Mesenchymal stem cell (in vitro differentiated cells and primary cell): ENCODE measurements around the gene PTPRN2.
A peak's percentile ranks its signal among the peaks of the same experiment; 100 is the strongest.
"Not testable (repeated sequence)": the region's sequence is repeated elsewhere in the genome, so short reads cannot be mapped to it uniquely, and the experiment has no call there.

Experiments used
- DNase-seq: peaks from one replicate; pipeline ENCODE4 v3.0.0-alpha.2; 2013
- H2AFZ ChIP-seq: one replicate; pipeline ENCODE4 v1.6.1; 2013; ENCODE audit warnings: low read depth, mild to moderate bottlenecking, control low read depth, inconsistent platforms, low read length, moderate library complexity
- H2AK5ac ChIP-seq: 2 replicates; pipeline ENCODE4 v1.6.1; 2013; ENCODE audit warnings: low read length, moderate library complexity, mild to moderate bottlenecking, inconsistent platforms; ENCODE audit not compliant: severe bottlenecking
- H2BK120ac ChIP-seq: one replicate; pipeline ENCODE4 v1.6.1; 2013; ENCODE audit warnings: low read depth, mild to moderate bottlenecking, inconsistent platforms, low read length, moderate library complexity
- H2BK12ac ChIP-seq, 2 experiments: one replicate each; pipeline ENCODE4 v1.6.1; 2013; ENCODE audit warnings: inconsistent platforms in 2 of 2, low read length in 2 of 2, mild to moderate bottlenecking in 2 of 2, moderate library complexity in 2 of 2, control low read depth in 1 of 2
- H2BK15ac ChIP-seq: one replicate; pipeline ENCODE4 v1.6.1; 2013; ENCODE audit warnings: mild to moderate bottlenecking, low read depth, inconsistent platforms; ENCODE audit not compliant: poor library complexity, severe bottlenecking
- H2BK5ac ChIP-seq: 2 replicates; pipeline ENCODE4 v1.6.1; 2013; ENCODE audit warnings: low read depth, mild to moderate bottlenecking, low read length, control low read depth, inconsistent platforms; ENCODE audit not compliant: poor library complexity, severe bottlenecking
- H3K14ac ChIP-seq, 2 experiments: one replicate each; pipeline ENCODE4 v1.6.1; 2013; ENCODE audit warnings: inconsistent platforms in 2 of 2, low read length in 2 of 2, control low read depth in 1 of 2, mild to moderate bottlenecking in 1 of 2, moderate library complexity in 1 of 2
- H3K18ac ChIP-seq, 2 experiments: one replicate each; pipeline ENCODE4 v1.6.1; 2013; ENCODE audit warnings: inconsistent platforms in 2 of 2, low read length in 2 of 2, control low read depth in 1 of 2, low read depth in 1 of 2, mild to moderate bottlenecking in 1 of 2
- H3K23ac ChIP-seq, 2 experiments: one replicate each; pipeline ENCODE4 v1.6.1; 2013; ENCODE audit warnings: inconsistent platforms in 2 of 2, low read length in 2 of 2, mild to moderate bottlenecking in 2 of 2, moderate library complexity in 2 of 2, control low read depth in 1 of 2
- H3K27ac ChIP-seq: 2 replicates; pipeline ENCODE4 v1.5.1; 2013; ENCODE audit warnings: mild to moderate bottlenecking, moderate library complexity, low read length, control low read depth, inconsistent platforms; ENCODE audit not compliant: poor library complexity, severe bottlenecking
- H3K27me3 ChIP-seq, 2 experiments: 2 replicates each; pipeline versions ENCODE4 v1.6.1 to v1.7.0; 2013; ENCODE audit warnings: low read length in 2 of 2, mild to moderate bottlenecking in 2 of 2, moderate library complexity in 2 of 2, control low read depth in 1 of 2, inconsistent platforms in 1 of 2; ENCODE audit not compliant: control insufficient read depth in 1 of 2, insufficient read depth in 1 of 2
- H3K36me3 ChIP-seq, 2 experiments: 2 replicates each; pipeline versions ENCODE4 v1.6.1 to v1.7.0; 2013; ENCODE audit warnings: low read length in 2 of 2, control low read depth in 1 of 2, inconsistent platforms in 1 of 2, low read depth in 1 of 2, mild to moderate bottlenecking in 1 of 2; ENCODE audit not compliant: insufficient read depth in 2 of 2, control insufficient read depth in 1 of 2
- H3K4ac ChIP-seq, 2 experiments: one replicate each; pipeline ENCODE4 v1.6.1; 2013; ENCODE audit warnings: inconsistent platforms in 2 of 2, low read length in 2 of 2, mild to moderate bottlenecking in 2 of 2, moderate library complexity in 2 of 2, control low read depth in 1 of 2, low read depth in 1 of 2
- H3K4me1 ChIP-seq: 2 replicates; pipeline ENCODE4 v1.6.1; 2013; ENCODE audit warnings: low read depth, low read length, control low read depth; ENCODE audit not compliant: control insufficient read depth, insufficient read depth
- H3K4me2 ChIP-seq: 2 replicates; pipeline ENCODE4 v1.6.1; 2013; ENCODE audit warnings: low read length, mild to moderate bottlenecking, inconsistent platforms; ENCODE audit not compliant: poor library complexity, severe bottlenecking
- H3K4me3 ChIP-seq, 2 experiments: 2 replicates each; pipeline versions ENCODE4 v1.5.1 to v1.7.0; 2013; ENCODE audit warnings: low read length in 2 of 2, mild to moderate bottlenecking in 2 of 2, control low read depth in 1 of 2, low read depth in 1 of 2; ENCODE audit not compliant: insufficient read depth in 1 of 2
- H3K79me1 ChIP-seq: replicated peaks from 2 replicates; pipeline ENCODE4 v1.6.1; 2013; ENCODE audit warnings: mild to moderate bottlenecking, control low read depth, low read length, inconsistent platforms; ENCODE audit not compliant: poor library complexity, severe bottlenecking
- H3K9ac ChIP-seq: 2 replicates; pipeline ENCODE4 v1.7.0; 2013; ENCODE audit warnings: mild to moderate bottlenecking, low read length, moderate library complexity
- H3K9me3 ChIP-seq: 2 replicates; pipeline ENCODE4 v1.7.0; 2013; ENCODE audit warnings: mild to moderate bottlenecking, low read length; ENCODE audit not compliant: control insufficient read depth
- H4K8ac ChIP-seq: one replicate; pipeline ENCODE4 v1.6.1; 2013; ENCODE audit warnings: inconsistent platforms, mild to moderate bottlenecking, low read length, moderate library complexity
- H4K91ac ChIP-seq: one replicate; pipeline ENCODE4 v1.6.1; 2013; ENCODE audit warnings: mild to moderate bottlenecking, low read length, inconsistent platforms
- WGBS: methylation state at CpG from one replicate; pipeline ENCODE4 v1.1.7; 2013; ENCODE audit warnings: mixed read lengths; 5-methylcytosine and 5-hydroxymethylcytosine counted together

The PTPRN2 gene

DNA sequence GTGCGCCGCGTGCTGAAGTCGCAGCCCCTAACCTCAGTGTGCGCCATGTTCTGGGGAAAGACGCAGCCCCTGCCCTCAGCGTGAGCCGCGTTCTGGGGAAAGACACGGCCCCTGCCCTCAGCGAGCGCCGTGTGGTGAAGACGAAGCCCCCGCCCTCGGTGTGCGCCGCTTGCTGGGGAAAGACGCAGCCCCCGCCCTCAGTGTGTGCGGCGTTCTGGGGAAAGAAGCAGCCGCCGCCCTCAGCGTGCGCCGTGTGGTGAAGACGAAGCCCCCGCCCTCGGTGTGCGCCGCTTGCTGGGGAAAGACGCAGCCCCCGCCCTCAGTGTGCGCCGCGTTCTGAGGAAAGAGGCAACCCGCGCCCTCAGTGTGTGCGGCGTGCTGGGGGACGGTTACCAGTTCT lies 383.7 kb downstream of the PTPRN2 start:
- not testable (repeated sequence) for H2BK120ac ChIP-seq, H3K27me3 ChIP-seq, H3K36me3 ChIP-seq, H3K23ac ChIP-seq, H3K14ac ChIP-seq, H3K79me1 ChIP-seq, H2BK15ac ChIP-seq, H2BK5ac ChIP-seq, H2AK5ac ChIP-seq, H4K8ac ChIP-seq, H3K4me1 ChIP-seq, H2BK12ac ChIP-seq, H3K4me2 ChIP-seq, H3K9ac ChIP-seq, H3K4me3 ChIP-seq, H3K18ac ChIP-seq, H2AFZ ChIP-seq, H4K91ac ChIP-seq, H3K4ac ChIP-seq, H3K27ac ChIP-seq, DNase-seq
- 96% methylated on average over 39 of the region's 42 CpGs for WGBS
- peaks cover 21% of the 10 kb centered on the region for H3K9me3 ChIP-seq

DNA sequence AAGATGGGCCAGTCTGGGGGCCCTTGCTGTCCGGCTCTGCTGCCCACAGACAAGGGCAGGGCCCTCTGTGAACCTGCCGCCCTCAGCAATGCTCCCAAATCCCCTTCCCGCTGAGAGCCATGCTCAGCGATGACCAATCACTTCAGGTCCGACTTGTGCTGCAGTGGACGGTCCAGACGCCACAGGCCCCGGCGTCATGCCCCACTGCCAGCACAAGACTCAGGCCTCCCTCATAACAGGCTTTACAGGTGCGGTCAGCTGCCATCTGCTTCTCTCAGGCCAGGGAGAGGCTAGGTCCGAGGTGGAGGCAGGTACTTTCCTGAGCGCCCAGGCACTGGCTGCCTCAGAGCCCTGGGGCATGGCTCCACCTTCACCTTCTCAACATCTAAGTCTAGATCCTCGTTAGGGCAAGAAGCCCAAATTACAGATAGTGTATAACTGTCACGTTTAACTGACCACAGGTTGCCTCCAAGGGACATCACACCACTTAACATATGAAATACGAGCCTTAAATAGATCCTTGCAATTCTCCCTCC lies 393.2 kb downstream of the PTPRN2 start:
- no peaks in the 10 kb centered on the region for H3K79me1 ChIP-seq
- no peak overlapping the region for H3K18ac ChIP-seq
- H2BK15ac ChIP-seq = no peak overlapping the region
- H2BK5ac ChIP-seq = no peak overlapping the region
- DNase-seq = no peak
- no peaks in the 10 kb centered on the region for H3K27me3 ChIP-seq
- H3K23ac ChIP-seq = no peak overlapping the region
- no peak overlapping the region for H2BK12ac ChIP-seq
- H3K27ac ChIP-seq = no peak overlapping the region
- H3K14ac ChIP-seq = no peak overlapping the region
- WGBS = 72% methylated on average over 15 of the region's 15 CpGs
- no peak overlapping the region for H3K9ac ChIP-seq
- H4K8ac ChIP-seq = no peak overlapping the region
- no peak overlapping the region for H3K4me2 ChIP-seq
- H3K9me3 ChIP-seq = peaks cover 22% of the 10 kb centered on the region
- H3K36me3 ChIP-seq = no peaks in the 10 kb centered on the region
- H4K91ac ChIP-seq = no peak overlapping the region
- H2AK5ac ChIP-seq = no peak overlapping the region
- no peak overlapping the region for H2AFZ ChIP-seq
- no peaks in the 10 kb centered on the region for H3K4me1 ChIP-seq
- H2BK120ac ChIP-seq = no peak overlapping the region
- peak overlapping the region in 1 of 2 experiments; percentile 8 for H3K4me3 ChIP-seq
- no peak overlapping the region for H3K4ac ChIP-seq

DNA sequence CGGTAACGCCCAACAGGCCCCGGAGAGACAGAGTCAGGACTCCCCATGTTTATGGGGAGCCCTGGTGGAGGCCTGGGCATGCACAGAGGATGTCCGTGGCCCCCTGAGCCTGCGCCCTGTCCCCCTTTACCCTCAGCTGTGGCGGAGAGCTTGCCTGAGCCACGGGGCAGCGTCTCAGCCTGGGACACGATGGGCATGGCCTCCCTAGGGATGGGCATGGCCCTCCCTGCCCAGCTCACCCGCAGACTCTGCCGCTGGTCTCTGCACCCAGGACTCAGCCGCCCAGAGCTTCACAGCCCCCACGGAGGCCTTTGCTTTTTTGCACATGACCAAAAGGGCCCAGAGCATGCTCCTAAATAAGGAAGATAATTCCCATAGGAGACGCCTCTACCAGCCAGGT lies 394.2 kb downstream of the PTPRN2 start:
- H3K4ac ChIP-seq = no peak overlapping the region
- 78% methylated on average over 14 of the region's 14 CpGs for WGBS
- no peak overlapping the region for H3K27ac ChIP-seq

DNA sequence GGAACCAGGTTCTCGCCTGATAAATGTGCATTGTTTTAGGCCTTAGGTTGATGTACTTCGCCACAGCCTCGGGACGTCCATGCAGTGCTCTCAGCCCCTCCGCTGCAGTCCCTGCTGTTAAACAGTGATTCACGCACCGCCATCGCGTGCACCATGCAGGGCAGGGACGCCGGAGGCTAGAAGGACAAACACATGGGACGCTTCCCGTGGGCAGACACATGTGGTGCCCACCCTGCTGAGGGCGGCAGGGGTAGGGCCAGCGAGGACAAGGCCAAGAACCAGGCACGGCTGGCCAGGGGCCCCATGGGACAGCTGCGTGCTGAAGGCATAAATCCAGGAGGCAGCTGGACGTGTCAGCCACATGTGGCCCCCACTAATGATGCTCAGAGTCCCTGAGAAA lies 394.7 kb downstream of the PTPRN2 start:
- Histone ChIP-seq H3K79me1 (no peaks in the 10 kb centered on the region), H4K91ac (no peak overlapping the region), H3K9ac (no peak overlapping the region), H2BK5ac (no peak overlapping the region), H3K4me1 (no peaks in the 10 kb centered on the region), H3K14ac (no peak overlapping the region), H2BK120ac (no peak overlapping the region), H2BK15ac (no peak overlapping the region), H3K23ac (no peak overlapping the region), H2AK5ac (no peak overlapping the region), H3K27ac (no peak overlapping the region), H3K4me3 (no peak overlapping the region), H3K36me3 (no peaks in the 10 kb centered on the region), H3K18ac (no peak overlapping the region), H3K4me2 (no peak overlapping the region), H2AFZ (no peak overlapping the region), H3K9me3 (peaks cover 15% of the 10 kb centered on the region), H4K8ac (no peak overlapping the region), H2BK12ac (no peak overlapping the region), H3K4ac (no peak overlapping the region), H3K27me3 (no peaks in the 10 kb centered on the region)
- no peak for DNase-seq
- 77% methylated on average over 18 of the region's 18 CpGs for WGBS

More for the DNA sequence above, 394.2 kb downstream of the PTPRN2 start:
- Histone ChIP-seq H2AK5ac (no peak overlapping the region), H3K4me1 (no peaks in the 10 kb centered on the region), H3K9me3 (peaks cover 17% of the 10 kb centered on the region), H4K91ac (no peak overlapping the region), H2AFZ (no peak overlapping the region), H3K79me1 (no peaks in the 10 kb centered on the region), H3K27me3 (no peaks in the 10 kb centered on the region), H3K14ac (no peak overlapping the region), H2BK5ac (no peak overlapping the region), H2BK15ac (no peak overlapping the region), H4K8ac (no peak overlapping the region), H3K4me3 (no peak overlapping the region), H2BK12ac (no peak overlapping the region), H3K18ac (no peak overlapping the region), H3K36me3 (no peaks in the 10 kb centered on the region), H2BK120ac (no peak overlapping the region), H3K4me2 (no peak overlapping the region), H3K23ac (no peak overlapping the region), H3K9ac (no peak overlapping the region)
- DNase-seq = no peak
